Middle frontal gyrus (tissue), 1 donor: ENCODE measurements around the gene TMEM120A.

Experiments
- DNase-seq: peaks from one replicate; pipeline ENCODE4 v3.0.0-alpha.2; 2015; ENCODE audit warnings: low spot score; ENCODE audit errors: extremely low spot score

TMEM120A gene

DNA sequence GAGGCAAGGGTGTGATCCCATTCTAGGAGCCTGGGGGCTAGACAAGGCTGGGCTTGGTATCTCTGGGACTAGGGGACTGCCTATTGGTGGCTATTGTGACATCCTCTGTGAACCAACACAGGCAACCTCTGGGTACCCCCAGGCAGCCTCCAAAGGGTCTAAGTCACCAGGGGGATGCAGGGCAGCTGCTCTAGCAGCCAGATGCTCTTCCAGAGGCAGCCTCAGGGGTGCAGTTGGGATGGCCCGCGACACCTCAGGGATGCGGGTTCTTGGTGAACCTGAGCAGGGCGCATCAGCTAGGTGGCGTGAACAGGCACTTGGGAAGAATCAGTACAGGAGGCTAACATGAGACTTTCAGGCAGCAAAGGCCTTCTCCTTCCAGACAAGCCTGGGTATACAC lies 1.6 kb upstream of the TMEM120A start:
- DNase-seq, result no peak

DNA sequence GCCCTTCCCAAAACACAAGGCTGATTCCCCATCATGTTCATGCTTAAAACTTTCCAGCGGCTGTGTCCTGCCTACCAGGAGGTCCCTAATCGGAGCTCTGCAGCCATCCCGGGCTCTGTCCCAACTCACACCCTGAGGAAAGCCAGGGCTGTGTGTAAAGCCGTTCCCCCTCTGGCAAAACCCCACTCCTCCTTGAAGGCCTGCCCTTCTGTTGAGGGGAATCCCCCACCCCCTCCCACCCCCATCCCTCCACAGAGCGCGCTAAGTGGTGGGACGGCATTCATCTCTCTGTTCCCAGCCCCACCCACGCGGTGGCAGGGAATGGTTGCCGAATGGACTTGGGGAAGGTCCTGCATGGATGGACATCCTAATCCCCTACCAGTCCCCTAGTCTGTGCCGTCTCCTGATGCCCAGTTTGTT lies 667 bp upstream of the TMEM120A start:
- no peak for DNase-seq

DNA sequence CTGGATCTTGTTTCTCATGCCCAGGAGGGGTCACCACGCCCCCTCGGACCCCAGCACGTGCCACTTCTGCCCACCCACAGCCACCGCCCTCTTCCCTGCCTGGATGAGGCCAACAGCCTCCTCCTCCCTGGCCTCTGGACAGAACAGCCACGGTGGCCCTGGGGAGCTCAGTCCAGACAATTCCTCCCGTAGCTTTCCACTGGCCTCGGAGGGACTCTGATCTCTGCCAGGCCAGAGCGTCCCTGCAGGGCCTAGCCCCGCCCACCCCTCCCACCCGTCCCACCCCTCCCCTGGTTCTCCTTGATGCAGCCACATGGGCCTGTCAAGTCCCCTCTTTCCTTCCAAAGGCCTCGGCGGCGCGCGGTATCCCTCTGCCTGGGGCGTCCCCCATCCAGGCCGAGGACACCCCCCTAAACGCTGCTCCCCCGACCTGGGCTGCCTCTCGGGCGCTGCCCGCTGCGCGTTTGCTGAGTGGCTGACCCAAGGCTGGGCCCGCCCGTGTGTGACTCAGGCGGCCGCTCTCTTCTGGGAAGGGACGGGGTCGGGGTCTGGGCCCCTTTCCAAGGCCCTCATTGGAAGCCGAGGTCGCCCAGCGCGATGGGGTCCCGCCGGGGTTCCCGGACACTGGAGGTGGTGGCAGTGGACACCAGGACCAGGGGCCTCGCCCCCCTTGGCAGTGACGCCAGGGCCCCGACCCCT lies 557 bp downstream of the TMEM120A start:
- no peak for DNase-seq

DNA sequence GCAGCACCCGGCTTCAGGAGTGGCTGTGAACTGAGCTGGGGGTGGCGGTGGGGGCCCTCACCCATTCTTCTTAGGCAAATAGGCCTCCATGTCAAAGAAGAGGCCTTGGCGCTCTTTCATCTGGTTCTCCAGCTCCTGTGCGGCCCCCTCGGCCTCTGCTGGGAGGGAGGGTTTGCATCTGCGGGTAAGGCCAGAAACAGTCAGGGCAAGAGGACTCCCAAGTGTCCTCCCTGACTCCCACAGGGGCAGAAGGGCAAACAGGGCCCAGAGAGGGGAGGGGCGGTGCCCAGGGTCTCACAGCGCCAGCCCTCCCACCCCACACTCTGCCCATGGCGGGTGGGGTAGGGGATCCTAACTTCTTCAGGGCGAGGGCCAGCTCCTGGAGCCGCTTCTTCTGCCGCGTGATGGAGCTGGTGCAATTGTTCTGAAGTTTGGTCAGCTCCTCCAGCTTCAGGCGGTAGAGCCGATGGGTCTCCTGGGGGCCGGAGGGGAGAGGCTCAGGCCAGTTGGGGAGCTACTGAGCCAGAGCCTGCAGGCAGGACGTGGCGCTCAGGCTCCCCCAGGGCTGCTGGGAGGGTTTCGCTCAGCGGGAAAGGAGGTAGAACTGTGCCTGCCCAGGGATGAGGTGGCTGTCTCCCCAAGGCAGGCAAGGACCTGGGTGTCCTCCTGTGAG lies 2.2 kb downstream of the TMEM120A start:
- no peak for DNase-seq

DNA sequence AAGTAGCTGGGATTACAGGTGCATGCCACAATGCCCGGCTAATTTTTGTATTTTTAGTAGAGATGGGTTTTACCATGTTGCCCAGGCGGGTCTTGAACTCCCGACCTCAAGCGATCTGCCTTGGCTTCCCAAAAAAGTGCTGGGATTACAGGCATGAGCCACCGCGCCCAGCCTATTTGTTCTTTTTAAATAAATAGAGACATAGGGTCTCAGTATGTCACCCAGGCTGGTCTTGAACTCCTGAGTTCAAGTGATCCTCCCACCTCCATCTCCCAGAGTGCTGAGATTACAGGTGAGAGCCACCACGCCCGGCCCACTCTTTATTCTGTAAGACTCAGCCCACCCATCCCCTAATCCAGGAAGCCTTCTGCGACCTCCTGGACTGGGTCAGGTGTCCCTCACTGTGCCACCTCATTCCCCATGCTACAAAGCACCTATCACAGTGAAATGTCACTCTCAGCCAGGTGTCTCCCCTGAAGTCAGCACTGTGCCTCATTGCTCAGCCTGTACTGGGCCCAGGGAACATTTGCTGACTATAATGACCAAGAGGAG lies 2.8 kb downstream of the TMEM120A start:
- no peak for DNase-seq

DNA sequence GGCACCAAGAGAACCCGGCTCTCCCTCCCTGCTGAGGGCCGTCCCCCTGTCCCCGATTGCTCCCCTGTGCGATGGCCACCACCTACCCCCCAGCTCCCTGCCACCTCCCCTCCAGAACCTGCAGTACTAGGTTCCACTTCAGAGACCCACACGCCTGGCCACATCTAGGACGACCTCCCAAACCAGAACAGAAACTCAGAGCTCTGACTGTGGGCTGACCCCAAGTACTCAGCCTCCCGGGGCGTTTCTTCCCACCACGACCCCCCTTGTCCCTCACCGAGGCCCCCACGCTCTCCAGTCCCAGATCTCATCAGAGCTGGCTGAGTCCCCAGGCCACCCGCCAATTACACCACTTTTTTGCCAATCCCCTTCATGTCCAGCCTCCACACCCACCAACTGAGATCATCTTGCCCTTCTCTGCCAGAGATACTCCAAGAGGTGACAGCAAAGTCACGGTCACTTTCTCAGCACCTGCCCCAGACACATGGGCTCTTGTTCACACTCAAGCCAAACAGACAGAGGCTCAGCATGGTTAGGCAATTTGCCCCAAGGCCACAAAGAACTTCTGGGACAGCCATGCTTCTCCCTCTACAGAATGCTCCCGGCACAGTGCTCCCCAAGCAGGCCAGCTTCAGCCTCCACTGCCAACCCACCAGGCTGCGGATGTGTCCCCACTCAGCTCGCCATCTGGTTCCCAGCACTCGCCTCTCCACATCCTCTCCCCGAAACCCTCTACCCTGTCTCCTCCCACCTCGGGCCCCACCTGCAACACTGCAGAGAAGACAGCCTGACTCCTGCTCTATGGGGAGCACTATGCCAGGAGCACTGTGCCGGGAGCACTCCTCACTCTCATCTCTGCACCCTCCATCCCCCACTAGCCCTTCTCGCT lies 4.7 kb downstream of the TMEM120A start:
- DNase-seq, result no peak

DNA sequence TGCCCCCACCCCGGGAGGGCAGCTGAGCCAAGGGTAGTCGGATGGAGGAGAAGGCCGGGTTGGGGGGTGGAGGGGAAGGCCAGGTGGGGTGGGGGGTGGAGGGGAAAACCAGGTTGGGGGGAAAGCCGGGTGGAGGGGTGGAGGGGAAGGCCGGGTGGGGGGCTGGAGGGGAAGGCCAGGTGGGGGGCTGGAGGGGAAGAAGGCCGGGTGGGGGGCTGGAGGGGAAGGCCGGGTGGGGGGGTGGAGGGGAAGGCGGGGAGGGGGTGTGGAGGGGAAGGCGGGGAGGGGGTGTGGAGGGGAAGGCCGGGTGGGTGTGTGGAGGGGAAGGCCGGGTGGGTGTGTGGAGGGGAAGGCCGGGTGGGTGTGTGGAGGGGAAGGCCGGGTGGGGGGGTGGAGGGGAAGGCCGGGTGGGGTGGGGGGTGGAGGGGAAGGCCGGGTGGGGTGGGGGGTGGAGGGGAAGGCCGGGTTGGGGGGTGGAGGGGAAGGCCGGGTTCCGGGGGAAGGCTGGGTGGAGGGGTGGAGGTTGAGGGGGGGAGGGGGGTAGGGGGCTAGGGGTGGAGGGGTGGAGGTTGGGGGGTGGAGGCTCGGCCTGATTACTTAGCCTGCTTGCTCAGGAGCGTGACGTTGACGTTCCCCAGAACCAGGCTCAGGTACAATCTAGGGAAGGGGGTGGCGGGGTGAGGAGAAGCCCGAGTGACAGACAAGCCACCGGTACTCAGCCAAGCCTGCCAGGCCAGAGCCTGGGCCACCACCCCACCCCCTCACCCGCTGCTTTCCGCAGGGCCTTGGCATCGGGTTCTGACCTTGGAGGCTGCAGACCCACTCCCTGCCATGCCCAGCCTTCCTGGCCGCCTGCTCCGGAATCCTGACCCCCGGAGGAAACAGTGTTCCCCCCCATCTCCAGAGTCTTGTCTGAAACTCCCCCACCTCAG lies 5.6 kb downstream of the TMEM120A start:
- no peak for DNase-seq

DNA sequence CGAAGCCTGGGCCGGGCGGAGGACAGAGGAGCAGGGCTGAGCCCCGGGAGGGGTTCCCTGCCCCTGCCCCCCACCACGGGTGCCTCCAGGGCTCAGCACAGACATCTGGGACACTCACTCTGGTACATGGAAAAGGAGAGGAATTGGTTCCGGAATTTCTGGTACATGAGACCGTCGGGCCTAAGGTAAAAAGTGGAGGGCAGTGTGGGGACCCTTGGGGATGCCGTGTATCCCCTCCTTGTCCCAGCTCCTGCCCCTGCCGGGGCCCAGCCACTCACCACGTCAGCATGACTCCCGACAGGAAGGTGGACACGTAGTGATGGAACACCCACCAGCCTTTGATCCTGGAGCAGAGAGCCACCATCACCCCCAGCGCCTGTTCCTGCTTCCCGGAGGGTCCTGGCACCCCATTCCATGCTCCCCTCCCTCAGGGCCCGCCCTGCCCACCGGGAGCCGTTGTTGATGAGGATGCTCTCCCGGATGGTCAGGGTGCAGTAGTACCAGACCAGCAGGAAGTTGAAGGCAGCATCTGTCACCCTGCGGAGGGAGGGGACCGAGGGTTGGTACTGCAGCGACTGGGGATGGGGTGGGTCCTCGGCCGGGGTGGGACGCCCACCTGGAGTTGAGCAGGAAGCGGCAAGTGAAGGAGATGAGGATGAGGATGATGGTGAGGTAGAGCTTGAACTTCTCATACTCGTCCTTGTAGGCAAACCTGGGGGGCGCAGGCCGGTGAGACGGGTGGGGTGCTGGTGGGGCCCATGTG lies 6.4 kb downstream of the TMEM120A start:
- DNase-seq, result no peak

DNA sequence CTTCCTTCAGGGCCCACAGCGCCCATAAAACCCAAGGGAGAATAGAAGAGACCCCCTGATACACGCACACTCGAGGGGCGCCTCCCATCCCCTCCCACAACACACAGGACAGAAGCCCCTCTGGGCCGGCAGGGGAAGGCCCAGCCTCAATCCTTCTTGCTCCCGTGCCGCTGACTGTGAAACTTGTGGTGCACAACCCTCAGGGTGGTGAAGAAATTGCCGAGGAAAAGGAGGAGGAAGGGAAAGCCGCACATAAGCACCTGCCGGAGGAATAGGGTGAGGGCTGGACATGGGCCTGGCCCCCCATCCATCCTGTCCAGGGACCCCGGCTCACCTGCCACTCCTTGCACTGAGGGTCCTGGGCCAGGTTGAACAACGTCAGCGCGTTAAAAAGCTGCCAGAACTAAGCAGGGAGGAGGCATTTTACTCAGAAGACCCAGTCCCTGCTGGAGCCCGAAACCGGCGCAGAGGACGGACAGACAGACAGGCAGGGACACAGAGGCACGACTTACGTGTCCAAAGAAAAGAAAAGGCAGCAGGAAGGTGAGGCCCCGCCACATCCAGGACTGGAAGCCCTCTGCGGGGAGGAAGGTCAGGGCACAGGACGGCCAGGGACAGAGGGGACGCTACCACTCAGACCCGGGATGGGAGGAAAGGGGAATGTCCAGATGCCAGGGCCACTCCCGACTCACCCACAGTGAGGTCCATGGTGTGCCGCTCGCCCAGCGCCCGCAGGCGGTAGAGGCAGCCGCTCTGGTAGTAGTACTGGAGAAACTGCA lies 7.2 kb downstream of the TMEM120A start:
- no peak for DNase-seq

DNA sequence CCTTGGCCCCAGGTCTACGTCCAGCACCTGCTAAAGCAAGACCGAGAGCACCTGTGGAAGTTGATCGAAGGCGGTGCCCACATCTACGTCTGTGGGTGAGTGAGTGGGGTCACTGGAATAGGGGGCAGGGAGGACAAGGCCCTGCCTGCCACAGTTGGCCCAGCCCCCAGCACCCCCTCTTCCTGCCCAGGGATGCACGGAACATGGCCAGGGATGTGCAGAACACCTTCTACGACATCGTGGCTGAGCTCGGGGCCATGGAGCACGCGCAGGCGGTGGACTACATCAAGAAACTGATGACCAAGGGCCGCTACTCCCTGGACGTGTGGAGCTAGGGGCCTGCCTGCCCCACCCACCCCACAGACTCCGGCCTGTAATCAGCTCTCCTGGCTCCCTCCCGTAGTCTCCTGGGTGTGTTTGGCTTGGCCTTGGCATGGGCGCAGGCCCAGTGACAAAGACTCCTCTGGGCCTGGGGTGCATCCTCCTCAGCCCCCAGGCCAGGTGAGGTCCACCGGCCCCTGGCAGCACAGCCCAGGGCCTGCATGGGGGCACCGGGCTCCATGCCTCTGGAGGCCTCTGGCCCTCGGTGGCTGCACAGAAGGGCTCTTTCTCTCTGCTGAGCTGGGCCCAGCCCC lies 8.1 kb downstream of the TMEM120A start:
- DNase-seq, result no peak

DNA sequence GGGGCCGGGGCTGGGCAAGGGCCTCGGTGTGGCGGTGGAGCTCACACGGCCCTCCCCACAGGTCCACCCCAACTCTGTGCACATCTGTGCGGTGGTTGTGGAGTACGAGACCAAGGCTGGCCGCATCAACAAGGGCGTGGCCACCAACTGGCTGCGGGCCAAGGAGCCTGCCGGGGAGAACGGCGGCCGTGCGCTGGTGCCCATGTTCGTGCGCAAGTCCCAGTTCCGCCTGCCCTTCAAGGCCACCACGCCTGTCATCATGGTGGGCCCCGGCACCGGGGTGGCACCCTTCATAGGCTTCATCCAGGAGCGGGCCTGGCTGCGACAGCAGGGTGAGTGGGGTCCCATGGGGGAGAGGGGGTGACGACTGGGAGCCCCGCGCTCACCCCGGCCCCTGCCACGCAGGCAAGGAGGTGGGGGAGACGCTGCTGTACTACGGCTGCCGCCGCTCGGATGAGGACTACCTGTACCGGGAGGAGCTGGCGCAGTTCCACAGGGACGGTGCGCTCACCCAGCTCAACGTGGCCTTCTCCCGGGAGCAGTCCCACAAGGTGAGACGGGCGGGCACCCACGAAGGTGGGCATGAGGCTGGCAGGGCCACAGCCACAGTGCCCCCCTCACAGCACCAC lies 8.8 kb downstream of the TMEM120A start:
- DNase-seq, result no peak

DNA sequence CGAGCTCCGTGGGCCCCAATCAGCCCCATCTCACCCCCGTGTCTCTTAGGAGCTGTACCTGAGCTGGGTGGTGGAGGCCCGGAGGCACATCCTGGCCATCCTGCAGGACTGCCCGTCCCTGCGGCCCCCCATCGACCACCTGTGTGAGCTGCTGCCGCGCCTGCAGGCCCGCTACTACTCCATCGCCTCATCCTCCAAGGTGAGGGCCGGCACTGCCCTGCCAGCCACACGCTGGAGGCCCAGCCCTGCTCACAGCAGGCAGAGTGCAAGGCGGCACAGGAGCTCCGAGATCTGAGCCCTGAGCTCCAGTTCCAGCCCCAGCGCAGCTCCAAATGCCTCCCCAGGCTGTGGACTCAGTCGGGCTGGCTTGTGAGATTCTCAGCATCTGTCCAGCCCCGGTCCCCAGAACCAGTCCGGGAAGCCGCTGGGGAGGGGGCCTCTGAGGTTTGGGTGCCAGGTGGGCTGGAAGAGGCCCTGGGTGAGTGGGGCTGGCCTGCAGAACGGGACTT lies 9.3 kb downstream of the TMEM120A start:
- no peak for DNase-seq

DNA sequence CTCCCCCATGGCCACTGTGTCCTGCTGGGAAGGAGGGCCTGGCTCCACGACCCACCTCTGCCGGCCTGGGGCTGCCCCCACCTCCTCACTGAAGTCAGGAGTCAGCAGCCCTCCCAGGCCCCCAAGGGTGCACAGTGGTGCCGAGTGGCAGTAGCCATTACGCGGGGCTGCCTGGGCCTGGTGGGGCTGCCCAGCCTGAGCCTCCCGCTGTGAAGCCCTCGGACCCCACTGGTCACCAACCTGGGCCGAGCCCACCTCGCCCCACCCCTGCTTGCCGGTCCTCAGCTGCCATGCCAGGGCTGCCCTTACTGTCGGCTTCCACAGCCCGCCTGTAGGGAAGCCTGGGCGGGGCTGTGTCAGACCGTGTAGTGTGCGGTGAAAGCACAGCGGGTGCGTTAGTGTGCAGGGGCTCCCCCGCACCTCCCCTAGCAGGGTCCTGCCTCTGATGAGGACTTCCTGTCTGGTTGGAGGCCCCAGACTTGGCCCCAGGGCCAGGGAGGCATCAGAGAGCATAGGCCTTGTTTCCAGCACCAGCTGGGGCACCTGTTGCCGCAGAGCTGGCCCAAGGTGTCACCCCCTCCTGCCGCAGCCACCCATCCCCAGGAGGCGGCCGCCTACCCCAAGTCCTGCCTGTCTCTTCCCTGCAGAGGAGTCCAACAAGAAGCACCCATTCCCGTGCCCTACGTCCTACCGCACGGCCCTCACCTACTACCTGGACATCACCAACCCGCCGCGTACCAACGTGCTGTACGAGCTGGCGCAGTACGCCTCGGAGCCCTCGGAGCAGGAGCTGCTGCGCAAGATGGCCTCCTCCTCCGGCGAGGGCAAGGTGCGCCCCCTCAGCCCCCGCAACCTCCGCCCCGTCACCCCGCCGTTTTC lies 10.0 kb downstream of the TMEM120A start:
- DNase-seq, result no peak

DNA sequence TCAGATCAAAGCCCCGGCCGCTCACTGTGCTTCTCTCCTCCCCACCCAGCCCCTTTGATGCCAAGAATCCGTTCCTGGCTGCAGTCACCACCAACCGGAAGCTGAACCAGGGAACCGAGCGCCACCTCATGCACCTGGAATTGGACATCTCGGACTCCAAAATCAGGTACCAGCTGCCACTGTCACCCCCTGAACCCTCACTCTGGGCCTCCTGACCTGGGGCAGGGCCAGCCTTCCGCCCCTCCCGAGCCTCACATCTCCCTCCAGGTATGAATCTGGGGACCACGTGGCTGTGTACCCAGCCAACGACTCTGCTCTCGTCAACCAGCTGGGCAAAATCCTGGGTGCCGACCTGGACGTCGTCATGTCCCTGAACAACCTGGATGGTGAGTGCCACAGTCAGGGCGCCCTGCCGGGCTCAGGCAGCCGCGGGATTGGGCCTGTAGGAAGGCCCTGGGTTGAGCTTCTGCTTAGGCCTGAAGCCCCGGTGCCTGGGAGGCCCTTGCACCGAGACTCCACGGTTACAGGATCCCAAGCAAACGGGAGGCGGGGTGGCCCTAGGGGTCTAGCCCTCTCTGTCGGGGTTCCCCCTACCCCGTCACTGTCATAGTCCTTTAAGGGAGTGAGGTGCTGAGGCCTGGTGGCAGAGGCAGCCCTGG lies 10.8 kb downstream of the TMEM120A start:
- no peak for DNase-seq

DNA sequence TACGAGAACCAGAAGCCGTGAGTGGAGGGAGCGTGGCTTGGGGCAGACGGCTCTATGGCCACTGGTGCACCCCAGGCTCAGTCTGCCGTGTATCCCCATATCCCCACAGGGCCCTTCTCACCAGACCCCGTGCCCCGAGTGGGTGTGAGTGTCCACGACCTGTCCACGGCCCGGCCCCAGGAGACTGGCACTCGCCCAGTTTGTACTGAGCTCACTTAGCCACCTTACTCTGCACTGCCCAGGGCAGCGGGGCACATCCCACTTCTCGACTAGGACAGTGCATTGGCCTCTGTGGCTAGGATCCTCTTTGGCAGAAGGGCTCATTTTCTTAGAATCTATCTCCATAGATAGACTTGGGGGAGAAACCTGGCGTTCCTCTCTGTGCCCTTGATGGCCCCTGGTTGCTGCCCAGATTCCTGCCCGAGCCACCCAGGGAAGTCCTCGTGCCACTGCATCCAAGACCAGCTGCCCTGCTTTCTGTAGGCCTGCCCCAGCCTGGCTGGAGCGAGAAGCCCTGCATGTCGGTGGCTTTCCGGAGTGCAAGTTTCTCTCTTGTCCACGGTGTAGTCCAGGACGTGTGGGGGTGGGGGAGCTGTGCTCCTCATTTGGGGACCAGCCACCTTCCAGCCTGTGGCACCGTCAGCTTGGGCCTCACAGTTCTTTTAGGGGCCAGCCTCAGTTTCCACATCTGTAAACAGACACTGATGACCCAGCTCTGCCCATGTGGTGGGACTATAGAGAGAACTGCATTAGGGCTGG lies 11.9 kb downstream of the TMEM120A start:
- DNase-seq, result no peak
